Motor neuron (in vitro differentiated cells): ENCODE measurements around the gene HAUS7. TPM values are rescaled to one million over a fixed set of nuclear protein-coding genes. Genes with fewer than 3 reads are reported as not detected.
"Not testable (repeated sequence)": the region's sequence is repeated elsewhere in the genome, so short reads cannot be mapped to it uniquely, and the experiment has no call there.

ENCODE experiments used
- ATAC-seq, 8 experiments: fragments of 200-7000 bp; cut with Tn5 transposase; replicated peaks in 6 of 8; 2 replicates each; pipeline ENCODE4 v1.8.0; 2021; ENCODE audit warnings: mild to moderate bottlenecking in 8 of 8, moderate library complexity in 8 of 8
- H3K27ac ChIP-seq, 2 donors: fragments of 250-450 bp; sonication (Bioruptor Pico); 2 replicates each; pipeline ENCODE4 v1.9.0; 2021; ENCODE audit warnings: antibody characterized with exemption in 2 of 2, mild to moderate bottlenecking in 2 of 2, moderate library complexity in 1 of 2
- H3K4me1 ChIP-seq, 2 donors: fragments of 250-450 bp; sonication (Bioruptor Pico); replicated peaks in 1 of 2; 2 replicates each; pipeline ENCODE4 v1.6.1; 2021; ENCODE audit warnings: antibody characterized with exemption in 2 of 2, mild to moderate bottlenecking in 2 of 2, moderate library complexity in 1 of 2
- H3K4me3 ChIP-seq, 5 donors: fragments of 250-450 bp; sonication (Bioruptor Pico); 2 replicates each; pipeline ENCODE4 v1.9.0; 2021; ENCODE audit warnings: antibody characterized with exemption in 5 of 5, mild to moderate bottlenecking in 5 of 5, moderate library complexity in 4 of 5
- WGBS, 10 experiments: fragments of 450-650 bp; shearing (Covaris generic); methylation state at CpG; one replicate each; pipeline ENCODE4 v1.0.0; 2022; 5-methylcytosine and 5-hydroxymethylcytosine counted together
- in situ Hi-C, 9 experiments: fragments of 400-800 bp; cut with MboI; loops; one replicate each; pipeline ENCODE4 v1.15.0; 2021; ENCODE audit warnings: low sequenced_read_pairs in 9 of 9, low pct_unique_long_range_greater_than_20kb in 2 of 9; ENCODE audit not compliant: unreplicated experiment in 9 of 9
- total RNA-seq, 8 experiments: library from RNA; unstranded; fragments of 300-600 nt; gene quantifications; 2 replicates each; pipeline versions ENCODE4 v1.2.3 to v1.2.4, GENCODE V29; 2022

Gene HAUS7
- total RNA-seq, 8 experiments from 2014 or later: 8.5 to 28.6 (median 19.0) TPM

DNA sequence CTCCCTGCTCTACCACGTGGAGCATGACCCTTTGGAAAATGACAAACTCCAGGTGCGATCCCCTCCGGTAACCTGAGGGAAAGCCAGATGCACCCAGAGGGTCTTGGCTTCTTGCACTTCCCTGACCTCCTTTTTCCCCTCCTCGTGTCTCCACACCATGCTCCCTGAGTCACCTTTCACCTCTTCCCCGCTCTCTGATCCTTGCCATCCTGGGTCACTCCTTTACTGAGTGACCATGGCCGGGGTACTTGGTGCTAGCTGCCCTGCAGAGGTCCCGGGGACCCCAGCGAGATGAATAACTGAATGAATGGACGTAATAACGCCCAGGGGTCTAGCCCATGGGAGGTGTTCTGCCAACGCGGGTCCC lies 59.5 kb downstream of the HAUS7 start:
- no peak for ATAC-seq
- no peak overlapping the region for H3K27ac ChIP-seq
- in situ Hi-C loops: loop anchor here in 1 of 9 experiments (25.0 kb wide), 1 partner anchor 374 kb away; no protein-coding TSS in a partner anchor
- H3K4me3 ChIP-seq: no peak overlapping the region
- no peaks in the 10 kb centered on the region for H3K4me1 ChIP-seq
- WGBS, 10 experiments: 56% methylated on average over 3 of the region's 12 CpGs; no CpG with 5 or more reads in 9 of the 10 experiments

DNA sequence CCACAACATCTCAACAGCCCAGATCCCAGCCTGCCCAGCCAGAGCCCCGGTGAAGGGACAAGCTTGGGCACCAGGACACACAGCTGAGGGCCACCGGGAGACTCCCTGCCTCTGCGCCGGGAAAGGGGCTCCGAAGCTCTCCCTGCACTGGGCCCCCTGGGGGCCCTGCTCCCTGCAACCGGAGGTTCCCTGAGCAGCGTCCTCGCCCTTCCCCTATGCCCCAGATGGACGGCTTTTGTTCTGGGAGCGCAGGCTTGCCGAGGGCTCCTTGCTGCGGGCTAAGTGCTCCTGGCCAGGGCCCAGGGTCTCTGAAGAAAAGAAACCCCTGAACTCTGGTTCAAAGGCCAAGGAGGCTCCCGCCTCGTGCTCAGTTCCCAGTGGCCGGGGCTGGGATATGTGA lies 60.0 kb downstream of the HAUS7 start:
- 85 to 93% methylated on average over 3 to 6 of the region's 15 CpGs; no CpG with 5 or more reads in 8 of the 10 experiments for WGBS, 10 experiments
- in situ Hi-C loops: loop anchor here in 1 of 9 experiments (25.0 kb wide), 1 partner anchor 373 kb away; no protein-coding TSS in a partner anchor
- no peak for ATAC-seq
- Histone ChIP-seq H3K4me1 (no peaks in the 10 kb centered on the region), H3K4me3 (no peak overlapping the region), H3K27ac (no peak overlapping the region)

- 85% methylated on average over 9 of the region's 30 CpGs; no CpG with 5 or more reads in 9 of the 10 experiments for WGBS, 10 experiments
- Histone ChIP-seq H3K4me1 (no peaks in the 10 kb centered on the region), H3K27ac (no peak overlapping the region), H3K4me3 (no peak overlapping the region)
- in situ Hi-C loops: loop anchor here in 1 of 9 experiments (25.0 kb wide), 1 partner anchor 372 kb away; no protein-coding TSS in a partner anchor
- no peak for ATAC-seq
Measured at GRCh38 chrX:153409414-153410101, 60.8 kb downstream of the HAUS7 start.

GRCh38 chrX:153408871-153409351 lies 61.5 kb downstream of the HAUS7 start:
- in situ Hi-C loops: loop anchor here in 1 of 9 experiments (25.0 kb wide), 1 partner anchor 372 kb away; no protein-coding TSS in a partner anchor
- no peak for ATAC-seq
- WGBS, 10 experiments: 47% methylated on average over 2 of the region's 12 CpGs; no CpG with 5 or more reads in 9 of the 10 experiments
- no peak overlapping the region for H3K4me3 ChIP-seq
- no peak overlapping the region for H3K27ac ChIP-seq
- H3K4me1 ChIP-seq: no peaks in the 10 kb centered on the region

DNA sequence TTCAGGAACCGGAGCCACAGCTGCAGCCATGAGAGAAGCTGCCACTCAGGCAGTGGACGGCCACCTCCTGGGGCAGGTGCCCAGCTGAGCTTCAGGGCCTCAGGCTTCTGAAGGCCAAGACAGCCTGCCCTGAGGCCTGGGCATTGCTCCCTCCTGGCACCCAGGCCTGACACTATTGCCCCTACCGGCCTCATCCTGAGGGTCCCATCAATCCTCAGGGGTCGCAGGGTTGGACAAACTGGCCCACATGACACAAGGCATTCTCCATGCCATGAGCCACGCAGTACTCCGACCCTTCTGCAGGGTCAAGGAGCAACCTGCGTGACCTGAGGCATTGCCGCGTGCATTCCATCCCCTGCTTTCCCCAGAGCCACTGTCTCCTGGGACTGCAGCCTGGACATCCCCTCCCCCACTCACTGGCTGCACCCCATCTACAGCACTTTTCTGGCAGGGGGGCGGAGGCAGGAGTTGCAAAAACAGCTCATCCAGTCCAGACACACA lies 62.1 kb downstream of the HAUS7 start:
- Histone ChIP-seq H3K4me3 (no peak overlapping the region), H3K27ac (no peak overlapping the region), H3K4me1 (no peaks in the 10 kb centered on the region)
- no peak for ATAC-seq
- WGBS, 10 experiments: 50% methylated on average over 5 of the region's 10 CpGs; no CpG with 5 or more reads in 9 of the 10 experiments
- in situ Hi-C loops: loop anchor here in 1 of 9 experiments (25.0 kb wide), 1 partner anchor 371 kb away; no protein-coding TSS in a partner anchor

DNA sequence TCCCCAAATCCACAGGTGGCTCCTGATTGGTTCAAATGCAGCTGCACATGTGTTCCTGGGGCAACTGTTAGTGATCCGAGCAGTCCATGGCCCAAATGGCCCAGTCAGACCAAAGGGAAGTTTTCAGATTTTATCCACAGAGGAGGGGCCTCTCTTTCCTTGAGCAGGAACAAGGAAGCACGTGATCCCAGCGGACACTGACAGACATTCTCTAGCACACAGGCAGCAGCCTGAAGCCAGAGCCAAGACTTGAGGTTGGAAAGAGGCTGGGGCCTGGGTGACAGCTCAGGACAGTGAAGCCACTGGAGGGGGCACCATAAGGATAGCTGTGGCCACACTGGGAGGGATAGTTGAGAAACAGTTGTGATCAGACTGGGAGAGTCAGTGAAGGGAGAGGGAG lies 62.6 kb downstream of the HAUS7 start:
- in situ Hi-C loops: loop anchor here in 1 of 9 experiments (25.0 kb wide), 1 partner anchor 370 kb away; no protein-coding TSS in a partner anchor
- no peaks in the 10 kb centered on the region for H3K4me1 ChIP-seq
- no peak overlapping the region for H3K27ac ChIP-seq
- no peak for ATAC-seq
- WGBS, 10 experiments: 63 to 100% methylated on average over 1 to 2 of the region's 3 CpGs; no CpG with 5 or more reads in 8 of the 10 experiments
- H3K4me3 ChIP-seq: no peak overlapping the region

GRCh38 chrX:153406903-153407302 lies 63.5 kb downstream of the HAUS7 start:
- Histone ChIP-seq H3K4me1 (no peaks in the 10 kb centered on the region), H3K27ac (no peak overlapping the region), H3K4me3 (no peak overlapping the region)
- in situ Hi-C loops: loop anchor here in 1 of 9 experiments (25.0 kb wide), 1 partner anchor 370 kb away; no protein-coding TSS in a partner anchor
- no peak for ATAC-seq
- WGBS, 10 experiments: 0 to 33% methylated on average over 1 of the region's 7 CpGs; no CpG with 5 or more reads in 8 of the 10 experiments

- Histone ChIP-seq H3K4me1 (no peaks in the 10 kb centered on the region), H3K27ac (no peak overlapping the region), H3K4me3 (no peak overlapping the region)
- WGBS, 10 experiments: 0 to 50% (median 10%) methylated on average over 1 of the region's 9 CpGs; no CpG with 5 or more reads in 7 of the 10 experiments
- ATAC-seq: no peak
- in situ Hi-C loops: loop anchor here in 1 of 9 experiments (25.0 kb wide), 1 partner anchor 369 kb away; no protein-coding TSS in a partner anchor
Measured at GRCh38 chrX:153406011-153406410, 64.4 kb downstream of the HAUS7 start.

GRCh38 chrX:153405426-153405825 lies 65.0 kb downstream of the HAUS7 start:
- no peaks in the 10 kb centered on the region for H3K4me1 ChIP-seq
- H3K27ac ChIP-seq: no peak overlapping the region
- WGBS, 10 experiments: 0 to 20% methylated on average over 1 of the region's 5 CpGs; no CpG with 5 or more reads in 8 of the 10 experiments
- ATAC-seq: no peak
- no peak overlapping the region for H3K4me3 ChIP-seq
- in situ Hi-C loops: loop anchor here in 1 of 9 experiments (25.0 kb wide), 1 partner anchor 368 kb away; no protein-coding TSS in a partner anchor

DNA sequence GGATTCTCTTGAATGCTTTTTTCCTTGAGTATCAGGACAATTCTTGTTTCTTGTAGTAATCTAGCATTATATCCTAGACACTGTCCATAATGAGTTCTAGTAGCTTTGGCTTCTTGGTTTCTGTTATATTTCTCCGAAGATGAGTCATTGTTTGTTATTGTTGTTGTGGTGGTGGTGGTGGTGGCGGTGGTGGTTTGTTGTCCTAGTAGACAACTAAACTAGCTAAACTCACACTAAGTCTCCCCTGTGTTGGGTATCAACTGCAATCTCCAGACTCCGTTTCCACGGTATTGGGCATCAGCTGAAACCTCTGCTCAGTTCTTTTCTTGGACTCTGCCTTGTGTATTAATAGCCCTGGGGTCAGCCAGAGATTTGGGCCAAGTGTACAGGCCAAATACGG lies 66.0 kb downstream of the HAUS7 start:
- not testable (repeated sequence) for H3K4me3 ChIP-seq, ATAC-seq, H3K4me1 ChIP-seq, H3K27ac ChIP-seq
- 20 to 80% (median 51%) methylated on average over 1 to 4 of the region's 5 CpGs; no CpG with 5 or more reads in 6 of the 10 experiments for WGBS, 10 experiments
- in situ Hi-C loops: loop anchor here in 1 of 9 experiments (25.0 kb wide), 1 partner anchor 367 kb away; no protein-coding TSS in a partner anchor

DNA sequence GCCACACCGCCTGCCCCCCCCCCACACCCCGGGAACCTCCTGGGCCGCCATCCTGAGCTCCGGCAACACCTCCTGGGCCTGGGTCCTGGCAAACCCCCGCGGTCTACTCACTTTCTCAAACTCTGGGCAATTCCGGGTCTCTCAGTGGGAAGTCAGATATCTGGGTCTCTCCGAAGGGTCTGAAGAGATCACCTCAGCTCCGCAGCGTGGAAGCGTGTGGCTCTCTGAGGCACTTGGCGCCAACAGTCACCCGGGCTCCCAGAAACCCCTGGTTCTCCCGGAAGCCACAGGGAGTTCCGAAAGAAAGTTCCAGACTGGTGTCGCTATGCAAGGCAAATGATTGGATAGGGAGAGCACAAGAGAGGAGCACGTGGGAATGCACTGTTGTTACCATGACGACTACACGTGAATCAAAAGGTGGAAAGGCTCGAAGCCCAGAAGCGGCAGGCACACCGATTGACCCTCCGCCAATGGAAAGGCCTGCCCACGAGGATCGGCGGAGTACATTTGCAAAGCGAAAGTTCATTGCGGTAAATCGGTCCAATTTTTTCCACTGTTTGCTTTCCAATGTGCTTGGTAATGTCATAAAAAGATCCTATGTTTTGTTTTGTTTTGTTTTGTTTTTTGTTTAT lies 69.1 kb downstream of the HAUS7 start, which contains the start of gene PNMA6E:
Gene PNMA6E (minus strand): TSS at position 218 of the 632 bp plus-strand sequence. CDS start 2,501 bp downstream, outside the sequence.
- in situ Hi-C loops: loop anchor here in 1 of 9 experiments (25.0 kb wide), 1 partner anchor 364 kb away; no protein-coding TSS in a partner anchor
- H3K4me1 ChIP-seq: no peaks in the 10 kb centered on the region
- no peak for ATAC-seq
- H3K4me3 ChIP-seq: no peak within 1 kb of the TSS
- no peak within 1 kb of the TSS for H3K27ac ChIP-seq
- WGBS, 10 experiments: 62 to 100% (median 88%) methylated on average over 2 to 18 of the region's 29 CpGs; no CpG with 5 or more reads in 4 of the 10 experiments
